GM12878 (cell line): Measurements from ENCODE around the gene NFATC2. TPM values are rescaled to one million over a fixed set of nuclear protein-coding genes. Genes with fewer than 3 reads are reported as not detected.

Experiments used
- BCL3 ChIP-seq: IDR thresholded peaks from 2 replicates; pipeline ENCODE4 v1.6.1; 2011; ENCODE audit warnings: borderline replicate concordance, low read depth, mild to moderate bottlenecking, moderate library complexity, low read length; ENCODE audit not compliant: insufficient read depth, poor library complexity, severe bottlenecking
- CEBPZ ChIP-seq: fragments of 150-350 bp; IDR thresholded peaks from 2 replicates; pipeline ENCODE4 v1.6.1; 2016; ENCODE audit warnings: low read depth, low read length
- E2F4 ChIP-seq: IDR thresholded peaks from 2 replicates; pipeline ENCODE4 v1.6.1; 2012; ENCODE audit warnings: low read depth, low read length, improper control_type of control experiment
- ETV6 ChIP-seq, 2 experiments: fragments of 450-650 bp in 1 of 2; IDR thresholded peaks in 1 of 2; conservative IDR thresholded peaks in 1 of 2; 2 replicates each; pipeline ENCODE4 v1.6.1; 2014; ENCODE audit warnings: antibody characterized with exemption in 1 of 2, borderline replicate concordance in 1 of 2, low read depth in 1 of 2, mild to moderate bottlenecking in 1 of 2, moderate library complexity in 1 of 2
- IRF4 ChIP-seq: IDR thresholded peaks from 2 replicates; pipeline ENCODE4 v1.6.1; 2011; ENCODE audit warnings: low read depth, low read length
- JUNB ChIP-seq: IDR thresholded peaks from 2 replicates; pipeline ENCODE4 v1.6.1; 2016; ENCODE audit warnings: antibody characterized with exemption, mild to moderate bottlenecking
- NR2C1 ChIP-seq: fragments of 450-650 bp; IDR thresholded peaks from 2 replicates; pipeline ENCODE4 v1.6.1; 2017; ENCODE audit warnings: antibody characterized with exemption, mild to moderate bottlenecking, moderate library complexity
- PBX3 ChIP-seq: IDR thresholded peaks from 2 replicates; pipeline ENCODE4 v1.6.1; 2011; ENCODE audit warnings: mild to moderate bottlenecking, low read depth, low read length, moderate library complexity; ENCODE audit not compliant: insufficient replicate concordance
- SMARCA5 ChIP-seq: fragments of 450-650 bp; IDR thresholded peaks from 2 replicates; pipeline ENCODE4 v1.6.1; 2017; ENCODE audit warnings: mild to moderate bottlenecking
- SREBF2 ChIP-seq: IDR thresholded peaks from 2 replicates; pipeline ENCODE4 v1.6.1; 2012; ENCODE audit warnings: mild to moderate bottlenecking, low read length
- STAT3 ChIP-seq: IDR thresholded peaks from 2 replicates; pipeline ENCODE4 v1.6.1; 2011; ENCODE audit warnings: low read depth, low read length, improper control_type of control experiment
- SUPT20H ChIP-seq: IDR thresholded peaks from 2 replicates; pipeline ENCODE4 v1.6.1; 2011; ENCODE audit warnings: low read depth, mild to moderate bottlenecking, low read length, moderate library complexity, borderline replicate concordance; ENCODE audit not compliant: control insufficient read depth
- TBL1XR1 ChIP-seq: IDR thresholded peaks from 2 replicates; pipeline ENCODE4 v1.6.1; 2012; ENCODE audit warnings: low read depth, low read length, improper control_type of control experiment
- USF1 ChIP-seq: IDR thresholded peaks from 2 replicates; pipeline ENCODE4 v1.6.1; 2011; ENCODE audit warnings: borderline replicate concordance, low read depth, mild to moderate bottlenecking, moderate library complexity, mixed read lengths, low read length; ENCODE audit not compliant: insufficient read depth; ENCODE audit errors: extremely low read length
- ZBED1 ChIP-seq: IDR thresholded peaks from 2 replicates; pipeline ENCODE4 v1.6.1; 2016; ENCODE audit warnings: borderline replicate concordance
- ZNF687 ChIP-seq: fragments of 450-650 bp; IDR thresholded peaks from 2 replicates; pipeline ENCODE4 v1.6.1; 2017; ENCODE audit warnings: mild to moderate bottlenecking, moderate library complexity
- polyA plus RNA-seq, 11 experiments: library from polyadenylated mRNA; depleted of rRNA in 4 of 11; unstranded in 6 of 11; stranded (reverse) in 5 of 11; fragments of >200 nt; fragmentation: Nextera tagmentation in 4 of 11; fragmentation: Illumina TruSeq in 1 of 11; extraction: Ambion mirVana in 4 of 11; extraction: Trizol in 1 of 11; gene quantifications; 1 replicate in 1 of 11; 2 replicates in 10 of 11; pipeline versions ENCODE4 v1.2.1 to v1.2.3, GENCODE V29; 2011 to 2016; ENCODE audit warnings: inconsistent platforms in 2 of 11, missing spikeins in 2 of 11, low read depth in 1 of 11
- total RNA-seq, 4 experiments: library from RNA; depleted of rRNA in 3 of 4; stranded (reverse); fragments of >200 nt in 3 of 4; fragmentation: Illumina TruSeq in 1 of 4; extraction: Trizol in 1 of 4; gene quantifications; 2 replicates each; pipeline versions ENCODE4 v1.2.1 to v1.2.3, GENCODE V29; 2013 to 2021

Gene NFATC2
- total and polyA plus RNA-seq, 10 of the 15 experiments (the other 5 are each of a cell fraction or from before 2014, with no cell fraction given): 3.3 to 20.0 (median 7.3) TPM

- TF ChIP-seq PBX3 (no peak), SMARCA5 (peak; percentile 30; the same call in 1 of the 2 replicates), STAT3 (peak; percentile 66; the same call in 1 of the 2 replicates), BCL3 (peak; percentile 43), JUNB (no peak; the same call in 1 of the 2 replicates), NR2C1 (no peak), USF1 (no peak), CEBPZ (no peak), SUPT20H (no peak), E2F4 (no peak), SREBF2 (no peak), ETV6 (conservative IDR thresholded peaks at IDR 0.05 in 1 of 2, IDR thresholded peaks at IDR 0.05 in 1 of 2; ENCODE audit: borderline replicate concordance in 1 of 2, low read depth in 1 of 2) (peak in 1 of 2 experiments; percentile 43; a peak in 1 of 4 replicates), TBL1XR1 (peak; percentile 79), ZNF687 (no peak), ZBED1 (0 out of 2 replicates have a peak, but pooled peaks have one; percentile 30), IRF4 (peak; percentile 94)
These were observed 81.8 kb downstream of the NFATC2 start (continued) for GRCh38 chr20:51460569-51461265.
